H9 (cell line): ENCODE data around the gene CYB561D1. TPM values are rescaled to one million over a fixed set of nuclear protein-coding genes. Genes with fewer than 3 reads are reported as not detected.

Experiments
- DNase-seq: peaks from one replicate; pipeline ENCODE4 v3.0.0-alpha.2; 2017
- H2AFZ ChIP-seq: one replicate; pipeline ENCODE4 v1.6.1; 2013; ENCODE audit warnings: mild to moderate bottlenecking, low read length, control low read depth, moderate library complexity
- H2AK5ac ChIP-seq: 2 replicates; pipeline ENCODE4 v1.6.1; 2013; ENCODE audit warnings: low read length, control low read depth, mixed read lengths; ENCODE audit not compliant: insufficient read length
- H2BK120ac ChIP-seq: one replicate; pipeline ENCODE4 v1.6.1; 2013; ENCODE audit warnings: low read depth, mild to moderate bottlenecking, low read length, control low read depth, inconsistent platforms; ENCODE audit not compliant: poor library complexity, severe bottlenecking
- H2BK12ac ChIP-seq: 2 replicates; pipeline ENCODE4 v1.6.1; 2013; ENCODE audit warnings: low read length, control low read depth, mixed read lengths, low read depth; ENCODE audit not compliant: insufficient read length
- H2BK15ac ChIP-seq: 2 replicates; pipeline ENCODE4 v1.6.1; 2013; ENCODE audit warnings: low read depth, low read length, control low read depth
- H2BK20ac ChIP-seq: one replicate; pipeline ENCODE4 v1.6.1; 2013; ENCODE audit warnings: low read depth, mild to moderate bottlenecking, low read length, control low read depth, inconsistent platforms; ENCODE audit not compliant: poor library complexity, severe bottlenecking
- H2BK5ac ChIP-seq: 2 replicates; pipeline ENCODE4 v1.6.1; 2013; ENCODE audit warnings: low read length, control low read depth, mixed read lengths; ENCODE audit not compliant: insufficient read length
- H3K14ac ChIP-seq: 2 replicates; pipeline ENCODE4 v1.6.1; 2013; ENCODE audit warnings: low read length, control low read depth; ENCODE audit not compliant: insufficient read depth
- H3K18ac ChIP-seq: 2 replicates; pipeline ENCODE4 v1.6.1; 2013; ENCODE audit warnings: low read depth, mild to moderate bottlenecking, mixed read lengths, low read length, control low read depth; ENCODE audit not compliant: insufficient read length
- H3K23ac ChIP-seq: 2 replicates; pipeline ENCODE4 v1.6.1; 2013; ENCODE audit warnings: low read length, control low read depth, mixed read lengths, low read depth; ENCODE audit not compliant: insufficient read length
- H3K23me2 ChIP-seq: 2 replicates; pipeline ENCODE4 v1.6.1; 2013; ENCODE audit warnings: low read depth, mild to moderate bottlenecking, mixed read lengths, low read length, control low read depth; ENCODE audit not compliant: insufficient read length, poor library complexity, severe bottlenecking
- H3K27ac ChIP-seq: 2 replicates; pipeline ENCODE4 v1.5.1; 2013; ENCODE audit warnings: low read length, control low read depth, mixed read lengths, low read depth; ENCODE audit not compliant: insufficient read length
- H3K27me3 ChIP-seq: 2 replicates; pipeline ENCODE4 v1.6.1; 2013; ENCODE audit warnings: low read length, control low read depth, inconsistent platforms; ENCODE audit not compliant: insufficient read depth
- H3K4ac ChIP-seq: 2 replicates; pipeline ENCODE4 v1.6.1; 2013; ENCODE audit warnings: low read depth, mild to moderate bottlenecking, control low read depth, inconsistent platforms, low read length, moderate library complexity
- H3K4me1 ChIP-seq: 2 replicates; pipeline ENCODE4 v1.6.1; 2013; ENCODE audit warnings: low read length, control low read depth, inconsistent platforms; ENCODE audit not compliant: insufficient read depth
- H3K4me2 ChIP-seq: 2 replicates; pipeline ENCODE4 v1.6.1; 2013; ENCODE audit warnings: low read length, control low read depth, mixed read lengths; ENCODE audit not compliant: insufficient read length, insufficient read depth
- H3K56ac ChIP-seq: 2 replicates; pipeline ENCODE4 v1.6.1; 2013; ENCODE audit warnings: low read depth, mild to moderate bottlenecking, mixed read lengths, low read length, control low read depth; ENCODE audit not compliant: insufficient read length
- H3K79me1 ChIP-seq: 2 replicates; pipeline ENCODE4 v1.6.1; 2013; ENCODE audit warnings: low read depth, mild to moderate bottlenecking, moderate library complexity, low read length, control low read depth, inconsistent platforms; ENCODE audit not compliant: insufficient read depth, poor library complexity, severe bottlenecking
- H3K79me2 ChIP-seq: 2 replicates; pipeline ENCODE4 v1.6.1; 2013; ENCODE audit warnings: low read length, control low read depth, inconsistent platforms; ENCODE audit not compliant: insufficient read depth
- H3K9ac ChIP-seq: 2 replicates; pipeline ENCODE4 v1.6.1; 2013; ENCODE audit warnings: low read length, control low read depth, mixed read lengths; ENCODE audit not compliant: insufficient read length; ENCODE audit errors: extremely low read depth
- H3K9me3 ChIP-seq: one replicate; pipeline ENCODE4 v1.6.1; 2013; ENCODE audit warnings: low read depth, low read length, inconsistent platforms; ENCODE audit not compliant: control insufficient read depth
- H3T11ph ChIP-seq: one replicate; pipeline ENCODE4 v1.6.1; 2013; ENCODE audit warnings: mild to moderate bottlenecking, low read length, control low read depth, inconsistent platforms
- H4K20me1 ChIP-seq: one replicate; pipeline ENCODE4 v1.6.1; 2013; ENCODE audit not compliant: control insufficient read depth, insufficient read length, insufficient read depth
- H4K5ac ChIP-seq: 2 replicates; pipeline ENCODE4 v1.6.1; 2013; ENCODE audit warnings: low read depth, mild to moderate bottlenecking, mixed read lengths, low read length, control low read depth; ENCODE audit not compliant: insufficient read length
- H4K8ac ChIP-seq: replicated peaks from 2 replicates; pipeline ENCODE4 v1.6.1; 2013; ENCODE audit warnings: low read length, control low read depth, mixed read lengths, low read depth; ENCODE audit not compliant: insufficient read length
- H4K91ac ChIP-seq: 2 replicates; pipeline ENCODE4 v1.6.1; 2013; ENCODE audit warnings: low read depth, mild to moderate bottlenecking, moderate library complexity, mixed read lengths, low read length, control low read depth; ENCODE audit not compliant: insufficient read length
- H3K27ac Mint-ChIP-seq, 3 experiments: 2 replicates in 2 of 3; 3 replicates in 1 of 3; pipeline ENCODE4 v1.8.0; 2020 to 2021; ENCODE audit warnings: mixed read lengths in 3 of 3, mild to moderate bottlenecking in 1 of 3, moderate library complexity in 1 of 3
- H3K27me3 Mint-ChIP-seq: 2 replicates; pipeline ENCODE4 v1.8.0; 2021; ENCODE audit warnings: low read depth, mild to moderate bottlenecking, moderate library complexity, mixed read lengths
- H3K36me3 Mint-ChIP-seq, 3 experiments: 2 replicates in 2 of 3; 3 replicates in 1 of 3; pipeline ENCODE4 v1.8.0; 2020 to 2021; ENCODE audit warnings: low read depth in 3 of 3, mixed read lengths in 3 of 3; ENCODE audit not compliant: insufficient read depth in 1 of 3
- H3K4me1 Mint-ChIP-seq, 2 experiments: 2 replicates each; pipeline ENCODE4 v1.8.0; 2020; ENCODE audit warnings: mixed read lengths in 2 of 2
- H3K4me3 Mint-ChIP-seq, 2 experiments: 2 replicates in 1 of 2; 3 replicates in 1 of 2; pipeline ENCODE4 v1.8.0; 2020 to 2021; ENCODE audit warnings: mild to moderate bottlenecking in 2 of 2, mixed read lengths in 2 of 2, moderate library complexity in 1 of 2
- H3K9me3 Mint-ChIP-seq, 2 experiments: 2 replicates in 1 of 2; 3 replicates in 1 of 2; pipeline ENCODE4 v1.8.0; 2020; ENCODE audit warnings: mild to moderate bottlenecking in 2 of 2, mixed read lengths in 2 of 2, moderate library complexity in 1 of 2
- WGBS: extraction: QIAGEN DNeasy Blood & Tissue Kit; methylation state at CpG from one replicate; pipeline ENCODE4 v1.1.7; 2013; ENCODE audit warnings: missing lambda C conversion rate, low lambda C conversion rate, mixed read lengths; ENCODE audit not compliant: insufficient read length; ENCODE audit errors: extremely low coverage; 5-methylcytosine and 5-hydroxymethylcytosine counted together
- total RNA-seq: library from RNA; stranded (reverse); gene quantifications from 2 replicates; pipeline ENCODE4 v1.2.1, GENCODE V29; 2021
- TF ChIP-seq, protein P1 (sequence below): fragments of 200-600 bp; sonication (generic); conservative IDR thresholded peaks from 3 replicates; pipeline ENCODE4 v1.8.0; 2021; ENCODE audit warnings: antibody characterized with exemption, mild to moderate bottlenecking

The CYB561D1 gene
- total RNA-seq, 1 experiment from 2014 or later = 6.5 TPM

DNA sequence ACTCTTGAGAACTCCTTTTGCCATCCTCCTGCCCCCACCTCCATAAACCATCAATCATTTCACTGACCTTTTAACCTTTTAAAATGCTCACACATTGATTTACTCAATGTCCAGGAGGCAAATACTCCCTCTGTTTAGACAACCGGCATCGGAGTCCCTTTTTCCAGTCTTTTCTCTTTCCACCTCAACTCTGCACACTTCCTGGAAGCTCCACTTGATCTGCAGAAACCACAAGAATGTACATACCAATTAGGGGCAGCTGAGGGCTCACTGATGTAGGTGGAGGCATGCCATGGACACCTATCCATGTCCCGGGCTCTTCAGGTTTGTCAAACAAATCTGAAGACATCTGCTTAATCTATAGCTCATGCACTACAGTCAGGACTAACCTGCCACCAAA is 21.0 kb downstream of the CYB561D1 start:
- TF ChIP-seq, protein P1, sequence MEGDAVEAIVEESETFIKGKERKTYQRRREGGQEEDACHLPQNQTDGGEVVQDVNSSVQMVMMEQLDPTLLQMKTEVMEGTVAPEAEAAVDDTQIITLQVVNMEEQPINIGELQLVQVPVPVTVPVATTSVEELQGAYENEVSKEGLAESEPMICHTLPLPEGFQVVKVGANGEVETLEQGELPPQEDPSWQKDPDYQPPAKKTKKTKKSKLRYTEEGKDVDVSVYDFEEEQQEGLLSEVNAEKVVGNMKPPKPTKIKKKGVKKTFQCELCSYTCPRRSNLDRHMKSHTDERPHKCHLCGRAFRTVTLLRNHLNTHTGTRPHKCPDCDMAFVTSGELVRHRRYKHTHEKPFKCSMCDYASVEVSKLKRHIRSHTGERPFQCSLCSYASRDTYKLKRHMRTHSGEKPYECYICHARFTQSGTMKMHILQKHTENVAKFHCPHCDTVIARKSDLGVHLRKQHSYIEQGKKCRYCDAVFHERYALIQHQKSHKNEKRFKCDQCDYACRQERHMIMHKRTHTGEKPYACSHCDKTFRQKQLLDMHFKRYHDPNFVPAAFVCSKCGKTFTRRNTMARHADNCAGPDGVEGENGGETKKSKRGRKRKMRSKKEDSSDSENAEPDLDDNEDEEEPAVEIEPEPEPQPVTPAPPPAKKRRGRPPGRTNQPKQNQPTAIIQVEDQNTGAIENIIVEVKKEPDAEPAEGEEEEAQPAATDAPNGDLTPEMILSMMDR = no peak
- WGBS = no CpG with 5 or more reads among the region's 3 CpGs

More for the DNA sequence above, 21.0 kb downstream of the CYB561D1 start:
- Histone ChIP-seq H2BK5ac (no peak overlapping the region), H2BK120ac (no peak overlapping the region), H3K4ac (no peak overlapping the region), H3T11ph (no peak overlapping the region), H2BK20ac (no peak overlapping the region), H3K14ac (no peak overlapping the region), H3K79me2 (no peaks in the 10 kb centered on the region), H2AK5ac (no peak overlapping the region), H3K4me2 (no peak overlapping the region), H3K27me3 (peaks cover 2% of the 10 kb centered on the region; the same call in 1 of the 2 replicates), H3K23ac (no peak overlapping the region), H2BK15ac (no peak overlapping the region), H3K79me1 (no peaks in the 10 kb centered on the region), H4K20me1 (no peaks in the 10 kb centered on the region), H3K23me2 (peaks cover 5% of the 10 kb centered on the region), H4K5ac (no peak overlapping the region), H3K9me3 (no peaks in the 10 kb centered on the region), H2BK12ac (no peak overlapping the region), H4K8ac (no peak overlapping the region), H3K27ac (no peak overlapping the region), H2AFZ (no peak overlapping the region), H4K91ac (no peak overlapping the region), H3K18ac (no peak overlapping the region), H3K4me1 (peaks cover 3% of the 10 kb centered on the region; the same call in 1 of the 2 replicates), H3K9ac (no peak overlapping the region), H3K56ac (no peak overlapping the region)
- no peak for DNase-seq
- Mint-ChIP-seq H3K4me1 (peaks cover 5 to 7% of the 10 kb centered on the region in 2 experiments), H3K27ac (no peak overlapping the region), H3K27me3 (peaks cover 39% of the 10 kb centered on the region), H3K36me3 (no peaks in the 10 kb centered on the region), H3K9me3 (no peaks in the 10 kb centered on the region), H3K4me3 (no peak overlapping the region)
